ENCODE measurements around the gene RLBP1.

The RLBP1 gene

DNA sequence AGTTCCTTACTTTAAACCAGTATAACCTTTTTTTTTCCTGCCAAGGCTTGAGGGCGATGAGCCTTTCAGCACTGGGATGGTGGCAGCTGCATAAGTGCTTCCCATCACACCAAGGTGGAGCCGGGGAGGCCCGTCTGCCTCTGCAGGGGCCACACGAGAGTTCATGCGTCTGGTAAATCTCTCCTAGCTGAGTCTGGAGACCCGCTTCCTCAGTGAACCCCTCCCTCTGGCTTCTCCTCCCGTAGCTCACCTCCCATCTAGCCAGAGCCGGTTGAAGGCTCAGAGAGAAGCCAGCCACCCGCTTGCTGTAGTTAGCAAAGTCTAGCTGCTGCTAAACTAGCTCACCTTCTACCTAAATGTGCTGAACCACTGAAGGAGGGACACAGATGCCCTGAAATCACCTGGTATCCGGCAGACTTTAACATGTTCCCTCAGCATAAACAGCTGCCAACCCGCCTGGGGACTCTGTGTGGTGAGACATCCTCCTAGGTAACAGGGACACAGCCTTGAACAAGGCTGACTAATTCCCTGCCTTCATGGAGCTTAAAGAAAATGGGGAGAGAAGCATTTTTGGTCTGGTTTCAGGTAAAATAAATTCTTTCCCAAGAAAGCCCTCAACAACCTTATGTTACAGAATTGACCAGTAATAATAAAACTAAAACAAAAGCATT is 42.9 kb downstream of the RLBP1 start:
- no peak for DNase-seq (ENCODE audit: low read depth)
- TF ChIP-seq, protein P1, sequence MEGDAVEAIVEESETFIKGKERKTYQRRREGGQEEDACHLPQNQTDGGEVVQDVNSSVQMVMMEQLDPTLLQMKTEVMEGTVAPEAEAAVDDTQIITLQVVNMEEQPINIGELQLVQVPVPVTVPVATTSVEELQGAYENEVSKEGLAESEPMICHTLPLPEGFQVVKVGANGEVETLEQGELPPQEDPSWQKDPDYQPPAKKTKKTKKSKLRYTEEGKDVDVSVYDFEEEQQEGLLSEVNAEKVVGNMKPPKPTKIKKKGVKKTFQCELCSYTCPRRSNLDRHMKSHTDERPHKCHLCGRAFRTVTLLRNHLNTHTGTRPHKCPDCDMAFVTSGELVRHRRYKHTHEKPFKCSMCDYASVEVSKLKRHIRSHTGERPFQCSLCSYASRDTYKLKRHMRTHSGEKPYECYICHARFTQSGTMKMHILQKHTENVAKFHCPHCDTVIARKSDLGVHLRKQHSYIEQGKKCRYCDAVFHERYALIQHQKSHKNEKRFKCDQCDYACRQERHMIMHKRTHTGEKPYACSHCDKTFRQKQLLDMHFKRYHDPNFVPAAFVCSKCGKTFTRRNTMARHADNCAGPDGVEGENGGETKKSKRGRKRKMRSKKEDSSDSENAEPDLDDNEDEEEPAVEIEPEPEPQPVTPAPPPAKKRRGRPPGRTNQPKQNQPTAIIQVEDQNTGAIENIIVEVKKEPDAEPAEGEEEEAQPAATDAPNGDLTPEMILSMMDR (conservative IDR thresholded peaks at IDR 0.05; ENCODE audit: low read depth, low read length), result no peak
- no peak overlapping the region for H3K4me3 ChIP-seq (ENCODE audit: low read length)

DNA sequence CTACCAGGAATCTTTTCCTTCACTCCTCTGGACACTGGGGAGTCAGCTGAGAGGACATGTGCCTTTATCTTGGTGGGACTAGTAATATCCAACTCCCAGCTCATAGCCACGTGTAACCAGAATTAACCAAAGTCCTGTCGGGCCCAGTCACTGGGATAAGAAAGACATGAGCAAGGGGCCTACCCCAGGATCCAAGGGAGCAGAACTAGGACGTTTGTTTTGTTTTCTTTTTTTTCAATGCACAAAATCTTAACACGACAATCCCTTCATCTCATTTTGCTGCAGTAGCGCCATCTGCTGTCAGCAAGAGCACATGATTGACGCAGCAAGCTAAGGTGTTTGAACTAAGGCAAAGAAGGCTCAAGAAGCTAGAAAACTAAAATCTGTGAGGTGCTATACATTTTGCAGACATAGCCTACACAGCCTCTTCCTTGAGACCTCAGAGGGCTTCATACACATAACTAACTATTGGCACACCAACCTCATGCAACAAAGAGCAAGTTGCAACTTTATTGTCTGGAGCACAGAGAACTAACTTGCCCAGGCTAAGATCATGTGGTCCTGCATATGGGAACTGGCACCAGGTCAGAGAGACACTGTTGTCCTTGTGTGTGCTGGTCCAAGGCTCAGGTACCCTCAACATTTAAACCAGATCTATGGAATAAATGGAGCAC is 43.6 kb downstream of the RLBP1 start:
- no peak for DNase-seq (ENCODE audit: low read depth)
- TF ChIP-seq, protein P1 (conservative IDR thresholded peaks at IDR 0.05; ENCODE audit: low read depth, low read length), result peak; percentile 93
- no peak overlapping the region for H3K4me3 ChIP-seq (ENCODE audit: low read length)

DNA sequence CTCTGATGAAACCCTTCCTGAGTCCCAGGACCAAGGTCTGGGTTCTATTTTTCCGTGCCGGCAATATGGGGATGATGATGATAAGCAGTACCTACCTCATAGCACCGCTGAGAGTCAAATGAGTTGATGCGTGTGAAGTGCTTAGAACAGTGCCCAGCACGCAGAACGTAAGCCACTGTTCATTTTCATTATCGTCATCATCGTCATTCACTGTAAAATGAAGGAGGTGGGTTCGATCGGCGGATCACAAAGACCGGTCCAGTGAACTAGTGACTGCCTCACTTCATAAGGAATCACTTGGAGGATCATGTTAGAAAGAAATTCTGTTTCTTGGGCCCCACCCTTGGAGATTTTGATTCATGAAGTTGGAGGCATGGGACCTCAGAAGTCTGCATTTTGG is 44.3 kb downstream of the RLBP1 start:
- DNase-seq (ENCODE audit: low read depth), result no peak
- no peak overlapping the region for H3K4me3 ChIP-seq (ENCODE audit: low read length)
- TF ChIP-seq, protein P1 (conservative IDR thresholded peaks at IDR 0.05; ENCODE audit: low read depth, low read length), result no peak

DNA sequence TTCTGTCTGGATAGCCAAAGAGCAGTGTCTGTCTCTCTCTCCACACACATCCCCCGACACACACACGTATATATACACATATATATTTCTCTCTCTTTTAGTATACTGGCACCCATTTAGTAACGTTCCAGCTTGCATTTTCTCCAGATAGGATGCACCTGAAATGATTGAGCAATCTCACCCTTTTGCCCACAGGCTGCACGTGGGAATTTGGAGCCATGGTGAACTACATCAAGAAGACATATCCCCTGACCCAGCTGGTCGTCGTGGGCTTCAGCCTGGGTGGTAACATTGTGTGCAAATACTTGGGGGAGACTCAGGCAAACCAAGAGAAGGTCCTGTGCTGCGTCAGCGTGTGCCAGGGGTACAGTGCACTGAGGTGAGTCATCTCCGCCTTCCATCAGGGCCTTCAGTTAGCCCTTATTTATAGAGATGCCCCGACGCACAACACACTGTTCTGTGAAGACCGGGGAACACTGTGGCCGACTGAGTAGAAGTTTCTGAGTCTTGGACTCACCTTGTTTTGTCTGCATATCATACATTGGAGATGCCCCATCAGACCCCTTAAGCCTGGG is 45.7 kb downstream of the RLBP1 start:
- H3K4me3 ChIP-seq (ENCODE audit: low read length), result no peak overlapping the region
- TF ChIP-seq, protein P1 (conservative IDR thresholded peaks at IDR 0.05; ENCODE audit: low read depth, low read length), result no peak
- no peak for DNase-seq (ENCODE audit: low read depth)

DNA sequence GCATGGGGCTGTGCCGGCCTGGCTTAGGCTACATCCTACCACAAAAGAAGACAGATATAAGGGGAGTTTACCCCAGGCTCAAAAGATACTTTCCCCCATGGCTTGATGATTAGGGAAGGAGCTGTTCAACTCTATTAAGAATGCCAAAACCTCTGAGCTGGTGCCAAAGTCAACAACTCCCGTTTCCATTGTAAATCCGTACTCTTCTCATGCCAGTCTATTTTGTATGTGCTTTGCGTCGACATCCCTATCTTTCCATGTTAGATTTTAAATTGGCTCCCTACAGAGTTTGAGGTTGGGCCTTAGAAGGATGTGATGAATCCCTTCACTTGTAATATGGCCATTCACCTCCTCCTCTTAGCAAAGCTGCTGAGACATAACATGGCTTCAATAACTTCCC is 46.9 kb downstream of the RLBP1 start:
- DNase-seq (ENCODE audit: low read depth), result no peak
- TF ChIP-seq, protein P1 (conservative IDR thresholded peaks at IDR 0.05; ENCODE audit: low read depth, low read length), result no peak
- no peak overlapping the region for H3K4me3 ChIP-seq (ENCODE audit: low read length)

DNA sequence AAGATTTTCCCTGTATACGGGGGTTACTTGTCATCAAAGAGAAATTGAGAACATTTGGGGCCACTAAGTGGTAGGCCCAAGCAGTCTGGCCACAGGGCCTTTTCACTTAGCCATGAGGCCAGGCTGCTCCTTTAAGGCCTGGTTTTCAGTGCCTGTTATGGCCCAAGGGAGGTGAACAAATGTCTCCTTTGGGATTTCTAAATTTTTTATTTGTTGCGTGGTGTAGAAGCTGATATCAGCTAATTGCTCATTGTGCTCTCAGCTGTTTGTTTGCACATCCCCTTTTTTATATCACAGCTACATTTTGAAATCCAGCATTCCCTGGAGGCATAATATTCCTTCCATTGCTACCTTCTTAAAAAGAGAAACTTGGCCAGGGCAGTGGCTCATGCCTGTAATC is 48.5 kb downstream of the RLBP1 start:
- H3K4me3 ChIP-seq (ENCODE audit: low read length), result no peak overlapping the region
- DNase-seq (ENCODE audit: low read depth), result no peak
- TF ChIP-seq, protein P1 (conservative IDR thresholded peaks at IDR 0.05; ENCODE audit: low read depth, low read length), result no peak
